GM21423 (cell line): ENCODE measurements around the gene TRABD2B.

ENCODE experiments used
- ATAC-seq: cut with Tn5 transposase; IDR thresholded peaks from one replicate; pipeline ENCODE4 v1.9.1; 2021; ENCODE audit warnings: mild to moderate bottlenecking, moderate library complexity; ENCODE audit not compliant: unreplicated experiment

Gene TRABD2B

GRCh38 chr1:47810964-47811682, 186.1 kb downstream of the TRABD2B start:
- ATAC-seq, result no peak

GRCh38 chr1:47809301-47810084, 187.7 kb downstream of the TRABD2B start:
- no peak for ATAC-seq

GRCh38 chr1:47808612-47809011, 188.6 kb downstream of the TRABD2B start:
- no peak for ATAC-seq

GRCh38 chr1:47805921-47806361, 191.2 kb downstream of the TRABD2B start:
- ATAC-seq, result no peak

- ATAC-seq, result no peak
These were observed 192.2 kb downstream of the TRABD2B start for GRCh38 chr1:47805018-47805417.

- no peak for ATAC-seq
These were observed 193.2 kb downstream of the TRABD2B start for GRCh38 chr1:47803815-47804501.

GRCh38 chr1:47797575-47797974, 199.6 kb downstream of the TRABD2B start:
- ATAC-seq, result no peak

- ATAC-seq, result no peak
These were observed 200.6 kb downstream of the TRABD2B start for GRCh38 chr1:47796626-47797025.

- ATAC-seq, result no peak
These were observed 202.1 kb downstream of the TRABD2B start for GRCh38 chr1:47795102-47795501.

- ATAC-seq, result no peak
These were observed 202.7 kb downstream of the TRABD2B start for GRCh38 chr1:47794530-47794929.

- ATAC-seq, result no peak
These were observed 203.1 kb downstream of the TRABD2B start for GRCh38 chr1:47794081-47794480.

- no peak for ATAC-seq
These were observed 203.6 kb downstream of the TRABD2B start for GRCh38 chr1:47793563-47793962.

GRCh38 chr1:47792779-47793178, 204.4 kb downstream of the TRABD2B start:
- no peak for ATAC-seq

- no peak for ATAC-seq
These were observed 205.1 kb downstream of the TRABD2B start for GRCh38 chr1:47791879-47792608.

GRCh38 chr1:47788761-47789160, 208.4 kb downstream of the TRABD2B start:
- no peak for ATAC-seq

- ATAC-seq, result no peak
These were observed 209.6 kb downstream of the TRABD2B start for GRCh38 chr1:47787560-47787959.

- no peak for ATAC-seq
These were observed 210.9 kb downstream of the TRABD2B start for GRCh38 chr1:47786316-47786715.

GRCh38 chr1:47785561-47786271, 211.5 kb downstream of the TRABD2B start:
- ATAC-seq, result no peak

GRCh38 chr1:47785118-47785517, 212.1 kb downstream of the TRABD2B start:
- no peak for ATAC-seq

- no peak for ATAC-seq
These were observed 212.7 kb downstream of the TRABD2B start for GRCh38 chr1:47784497-47784822.
